ENCODE results near the gene SDF4.
"Not testable (repeated sequence)": the region's sequence is repeated elsewhere in the genome, so short reads cannot be mapped to it uniquely, and the experiment has no call there.

SDF4 gene

GRCh38 chr1:1259119-1259488, 27.3 kb upstream of the SDF4 start:
- DNase-seq, result no peak

GRCh38 chr1:1256956-1257871, 25.4 kb upstream of the SDF4 start:
- no peak for DNase-seq

- DNase-seq, result no peak
These were observed 23.8 kb upstream of the SDF4 start for GRCh38 chr1:1255611-1256010.

GRCh38 chr1:1255078-1255477, 23.3 kb upstream of the SDF4 start:
- DNase-seq, result no peak

- no peak for DNase-seq
These were observed 22.8 kb upstream of the SDF4 start for GRCh38 chr1:1254667-1254998.

GRCh38 chr1:1253972-1254666, 22.3 kb upstream of the SDF4 start:
- no peak for DNase-seq

GRCh38 chr1:1253314-1253713, 21.5 kb upstream of the SDF4 start:
- no peak for DNase-seq

GRCh38 chr1:1250786-1251284, 19.0 kb upstream of the SDF4 start:
- DNase-seq, result no peak

- DNase-seq, result not testable (repeated sequence)
These were observed 16.5 kb upstream of the SDF4 start for GRCh38 chr1:1248009-1248913.

- DNase-seq, result no peak
These were observed 15.6 kb upstream of the SDF4 start for GRCh38 chr1:1247341-1247913.

- DNase-seq, result no peak
These were observed 15.0 kb upstream of the SDF4 start, which contains the start of gene C1QTNF12 for GRCh38 chr1:1246577-1247340. TSS of gene C1QTNF12 (minus strand) at chr1:1246722. CDS start at chr1:1246690, 32 bp downstream.

GRCh38 chr1:1245817-1246576, 14.2 kb upstream of the SDF4 start:
- no peak for DNase-seq

- no peak for DNase-seq
These were observed 13.5 kb upstream of the SDF4 start for GRCh38 chr1:1245178-1245816.

- no peak for DNase-seq
These were observed 12.5 kb upstream of the SDF4 start for GRCh38 chr1:1244192-1244811.

GRCh38 chr1:1243807-1244191, 12.0 kb upstream of the SDF4 start:
- DNase-seq, result no peak

GRCh38 chr1:1243266-1243660, 11.5 kb upstream of the SDF4 start:
- DNase-seq, result no peak

GRCh38 chr1:1242461-1243265, 10.9 kb upstream of the SDF4 start:
- no peak for DNase-seq

- DNase-seq, result no peak
These were observed 9.9 kb upstream of the SDF4 start for GRCh38 chr1:1241588-1242219.

Data from SIG-M5 (cell line).